Aorta (tissue), 5 donors: ENCODE data around the gene TEKTIP1. TPM values are rescaled to one million over a fixed set of nuclear protein-coding genes. Genes with fewer than 3 reads are reported as not detected.
A peak's percentile ranks its signal among the peaks of the same experiment; 100 is the strongest.
"Not testable (repeated sequence)": the region's sequence is repeated elsewhere in the genome, so short reads cannot be mapped to it uniquely, and the experiment has no call there.

ENCODE experiments used
- ATAC-seq: fragments of 200-7000 bp; cut with Tn5 transposase; one replicate; pipeline ENCODE4 v1.9.1; 2022; ENCODE audit warnings: moderate library complexity; ENCODE audit not compliant: low FRiP score
- DNase-seq, 2 donors: peaks; one replicate each; pipeline ENCODE4 v3.0.0-alpha.2; 2020
- H3K27ac ChIP-seq, 2 donors: one replicate each; pipeline ENCODE4 v1.5.1; 2013; ENCODE audit warnings: low read length in 2 of 2, mild to moderate bottlenecking in 2 of 2, moderate library complexity in 2 of 2, control low read depth in 1 of 2, inconsistent platforms in 1 of 2, low read depth in 1 of 2
- H3K27me3 ChIP-seq, 2 donors: one replicate each; pipeline ENCODE4 v1.6.1; 2013; ENCODE audit warnings: control low read depth in 1 of 2, low read length in 1 of 2, mild to moderate bottlenecking in 1 of 2, moderate library complexity in 1 of 2; ENCODE audit not compliant: insufficient read depth in 2 of 2, control insufficient read depth in 1 of 2
- H3K36me3 ChIP-seq, 2 donors: one replicate each; pipeline ENCODE4 v1.6.1; 2013; ENCODE audit warnings: control low read depth in 1 of 2, low read length in 1 of 2, mild to moderate bottlenecking in 1 of 2; ENCODE audit not compliant: insufficient read depth in 2 of 2, control insufficient read depth in 1 of 2
- H3K4me1 ChIP-seq, 2 donors: one replicate each; pipeline ENCODE4 v1.6.1; 2013; ENCODE audit warnings: low read length in 2 of 2, control low read depth in 1 of 2, mild to moderate bottlenecking in 1 of 2, moderate library complexity in 1 of 2; ENCODE audit not compliant: insufficient read depth in 2 of 2, control insufficient read depth in 1 of 2
- H3K4me3 ChIP-seq, 2 donors: one replicate each; pipeline ENCODE4 v1.5.1; 2013; ENCODE audit warnings: low read length in 2 of 2, control low read depth in 1 of 2, mild to moderate bottlenecking in 1 of 2
- H3K9me3 ChIP-seq: one replicate; pipeline ENCODE4 v1.6.1; 2013; ENCODE audit warnings: mild to moderate bottlenecking, low read length; ENCODE audit not compliant: control insufficient read depth
- WGBS, 2 donors: extraction: QIAGEN DNeasy Blood & Tissue Kit; methylation state at CpG; one replicate each; pipeline ENCODE4 v1.1.7; 2013; 5-methylcytosine and 5-hydroxymethylcytosine counted together
- intact Hi-C, 2 donors: fragments of 100-400 bp; cut with DNase I; formaldehyde crosslinking; loops; one replicate each; pipeline versions ENCODE4 v1.14.2 to v1.15.0; 2022
- polyA plus RNA-seq, 2 donors: library from polyadenylated mRNA; stranded (reverse); fragments of 200-250 nt; gene quantifications; one replicate each; pipeline ENCODE4 v1.2.3, GENCODE V29; 2013
- total RNA-seq, 2 donors: library from RNA; stranded (reverse); fragmentation: NEBNext Ultra II Directional; extraction: Animal tissue kit (Norgen Biotek cat#: 25700); gene quantifications; one replicate each; pipeline ENCODE4 v1.2.1, GENCODE V29; 2021
- donor health status: healthy with polysubstance abuse.
- donor health status: Bipolar disorder and iron deficiency.
- donor health status: DM: no; HTN: no; CAD: no.
- donor health status: DM: no; HTN: no; CAD: no.
- donor health status: DM: yes; HTN: yes; CAD: no.

Gene TEKTIP1
- total and polyA plus RNA-seq, 4 donors, result 0.46 to 2.4 (median 1.8) TPM; not detected in 1

DNA sequence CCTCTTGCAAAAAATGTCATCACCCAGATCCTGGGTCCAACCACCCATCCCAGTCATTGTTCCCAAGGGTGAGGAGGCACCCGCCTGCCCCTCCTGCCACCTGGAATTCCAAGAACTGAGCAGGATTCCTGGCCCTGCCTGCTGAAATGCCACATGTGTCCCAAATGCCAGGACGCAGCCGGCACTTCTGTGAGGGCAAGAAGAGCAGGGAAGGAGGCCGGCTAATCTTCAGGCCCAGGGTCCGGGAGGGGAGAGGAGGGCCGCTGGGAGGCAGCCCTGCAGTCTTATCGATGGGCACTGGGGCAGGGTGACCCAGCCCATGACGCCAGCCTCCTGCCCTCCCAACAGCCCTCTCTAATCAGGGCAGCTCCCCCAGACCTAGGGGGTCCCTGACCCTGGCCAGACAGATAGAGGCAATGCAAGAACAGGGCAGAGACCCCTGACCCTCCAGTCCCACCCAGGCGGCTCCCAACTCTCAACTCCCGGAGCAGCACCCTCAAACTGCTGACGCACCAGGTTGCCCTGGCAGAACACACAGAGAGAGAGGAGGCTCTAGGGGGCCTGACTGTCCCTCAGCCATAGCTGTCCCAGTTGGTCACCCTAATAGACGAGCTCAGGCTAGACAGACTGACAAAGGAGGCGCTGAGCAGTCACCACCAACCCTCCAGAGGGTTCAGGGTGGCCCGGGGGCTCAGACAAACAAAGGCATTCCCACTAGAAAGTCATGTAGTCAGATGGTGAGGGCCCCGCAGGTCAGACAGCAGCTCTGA, 16.9 kb downstream of the TEKTIP1 start:
- Histone ChIP-seq H3K4me1 (no peaks in the 10 kb centered on the region), H3K9me3 (no peaks in the 10 kb centered on the region), H3K36me3 (no peaks in the 10 kb centered on the region), H3K4me3 (no peak overlapping the region), H3K27ac (no peak overlapping the region), H3K27me3 (no peaks in the 10 kb centered on the region)
- no peak for DNase-seq
- intact Hi-C loops, result no loop called here
- no peak for ATAC-seq
- 72 to 75% methylated on average over 14 to 15 of the region's 15 CpGs for WGBS, 2 donors

DNA sequence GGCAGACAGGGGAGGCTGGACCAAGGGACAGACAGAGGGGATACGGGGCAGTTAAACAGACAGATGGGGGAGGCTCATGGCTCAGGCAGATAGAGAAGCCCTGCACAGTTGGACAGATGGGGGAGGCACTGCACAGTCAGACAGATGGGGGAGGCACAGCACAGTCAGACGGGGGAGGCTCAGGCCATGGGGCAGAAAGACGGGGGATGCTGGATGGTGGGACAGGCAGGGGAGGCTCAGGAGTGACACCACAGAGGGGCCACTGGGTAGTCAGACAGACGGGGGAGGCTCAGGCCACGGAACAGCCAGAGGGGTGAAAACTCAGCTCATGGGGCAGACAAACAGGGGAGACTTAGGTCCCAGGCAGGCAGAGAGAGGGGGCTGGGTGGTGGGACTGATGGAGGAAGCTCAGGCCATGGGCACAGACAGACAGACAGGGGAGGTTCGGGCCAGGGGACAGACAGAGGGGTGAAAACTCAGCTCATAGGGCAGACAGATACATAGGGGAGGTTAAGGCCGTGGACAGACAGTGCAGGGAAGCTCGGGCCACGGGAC, 17.5 kb downstream of the TEKTIP1 start:
- no peak overlapping the region for H3K27ac ChIP-seq
- H3K4me1 ChIP-seq, result no peaks in the 10 kb centered on the region
- DNase-seq (no peak), ATAC-seq (peak; percentile 3)
- intact Hi-C loops, result no loop called here
- WGBS, 2 donors, result 28 to 30% methylated on average over 9 of the region's 9 CpGs
- no peaks in the 10 kb centered on the region for H3K36me3 ChIP-seq
- H3K4me3 ChIP-seq, result peak overlapping the region; percentile 83 to 91
- H3K9me3 ChIP-seq, result no peaks in the 10 kb centered on the region
- no peaks in the 10 kb centered on the region for H3K27me3 ChIP-seq

DNA sequence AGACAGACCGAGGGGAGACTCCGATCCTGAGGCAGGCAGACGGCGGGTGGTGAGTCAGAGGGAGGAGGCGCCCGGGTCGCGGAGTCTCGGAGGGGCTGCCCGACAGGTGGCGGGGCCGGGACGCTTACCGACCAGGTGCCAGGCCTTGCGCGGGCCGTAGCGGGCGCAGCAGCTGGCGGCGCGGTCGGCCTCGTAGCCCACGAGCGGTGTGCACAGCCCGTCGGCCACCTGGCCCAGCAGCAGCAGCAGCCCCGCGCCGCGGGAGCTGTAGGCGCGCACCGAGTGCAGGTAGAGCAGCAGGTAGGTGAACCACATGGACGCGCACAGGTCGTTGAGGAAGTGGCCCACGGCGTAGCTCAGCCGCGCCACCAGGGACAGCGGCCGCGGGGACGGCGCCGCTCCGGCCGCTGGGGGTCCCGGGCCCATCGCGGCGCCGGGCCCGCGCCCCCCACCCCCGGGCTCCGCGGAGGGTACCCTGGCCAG, 18.0 kb downstream of the TEKTIP1 start:
- Histone ChIP-seq H3K27me3 (no peaks in the 10 kb centered on the region), H3K36me3 (no peaks in the 10 kb centered on the region), H3K4me3 (peak overlapping the region; percentile 83 to 91), H3K27ac (no peak overlapping the region), H3K9me3 (no peaks in the 10 kb centered on the region), H3K4me1 (no peaks in the 10 kb centered on the region)
- intact Hi-C loops, result loop anchor here in 1 of 2 donors (1.0 kb wide), 1 partner anchor 15 kb away; the partner anchor contains the start of gene HMG20B
- DNase-seq (no peak), ATAC-seq (no peak)
- 0 to 1% methylated on average over 36 to 60 of the region's 60 CpGs for WGBS, 2 donors

DNA sequence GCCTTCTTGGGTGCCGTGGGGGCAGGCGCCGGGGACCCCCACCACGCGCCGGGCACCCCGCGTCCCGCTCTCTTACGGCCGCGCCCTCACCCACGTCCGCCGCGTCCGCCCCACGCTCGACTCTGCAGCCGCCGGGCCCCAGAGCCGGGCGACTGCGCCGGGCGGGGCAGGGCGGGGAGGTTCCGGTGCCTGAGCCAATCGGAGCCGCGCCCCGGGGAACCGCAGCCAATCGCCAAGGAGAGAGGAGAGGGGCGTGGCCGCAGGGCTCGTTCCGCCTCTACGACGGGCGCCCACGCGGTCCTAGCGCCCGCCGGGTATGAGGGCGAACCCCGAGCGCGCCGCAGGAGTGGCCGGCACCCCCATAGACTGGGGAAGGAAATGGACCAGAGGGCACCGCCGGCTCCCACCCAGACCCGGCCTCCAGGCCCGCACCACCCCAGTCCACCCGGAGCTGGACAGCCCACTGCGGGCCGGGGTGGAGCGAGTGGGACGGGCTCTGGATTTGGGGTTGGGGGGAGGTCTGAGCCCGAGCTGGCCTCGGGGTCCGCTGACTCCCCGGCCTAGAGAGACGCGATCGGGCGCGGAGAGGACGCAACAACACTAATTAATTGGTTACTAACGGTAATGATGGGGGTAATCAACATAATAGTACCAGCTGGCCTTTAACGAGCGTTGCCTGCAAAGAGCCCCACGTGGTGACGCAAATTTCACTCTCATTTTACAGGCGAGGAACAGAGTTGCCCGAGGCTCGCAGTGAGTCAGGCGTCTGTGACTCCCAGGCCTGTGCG, 18.7 kb downstream of the TEKTIP1 start, which contains the start of gene MFSD12:
MFSD12 (minus strand) TSS at position 126 of the 788 bp plus-strand sequence. CDS start 183 bp downstream, outside the sequence.
- Histone ChIP-seq H3K9me3 (no peaks in the 10 kb centered on the region), H3K4me3 (peak within 1 kb of the TSS; percentile 83 to 91), H3K27ac (no peak within 1 kb of the TSS), H3K36me3 (no peaks in the 10 kb centered on the region), H3K4me1 (no peaks in the 10 kb centered on the region), H3K27me3 (no peaks in the 10 kb centered on the region)
- 1% methylated on average over 49 to 81 of the region's 81 CpGs for WGBS, 2 donors
- DNase-seq (peak; percentile 97 to 98), ATAC-seq (peak; percentile 99)
- intact Hi-C loops, result loop anchor here in 1 of 2 donors (1.0 kb wide), 1 partner anchor 15 kb away; the partner anchor contains the start of gene HMG20B

DNA sequence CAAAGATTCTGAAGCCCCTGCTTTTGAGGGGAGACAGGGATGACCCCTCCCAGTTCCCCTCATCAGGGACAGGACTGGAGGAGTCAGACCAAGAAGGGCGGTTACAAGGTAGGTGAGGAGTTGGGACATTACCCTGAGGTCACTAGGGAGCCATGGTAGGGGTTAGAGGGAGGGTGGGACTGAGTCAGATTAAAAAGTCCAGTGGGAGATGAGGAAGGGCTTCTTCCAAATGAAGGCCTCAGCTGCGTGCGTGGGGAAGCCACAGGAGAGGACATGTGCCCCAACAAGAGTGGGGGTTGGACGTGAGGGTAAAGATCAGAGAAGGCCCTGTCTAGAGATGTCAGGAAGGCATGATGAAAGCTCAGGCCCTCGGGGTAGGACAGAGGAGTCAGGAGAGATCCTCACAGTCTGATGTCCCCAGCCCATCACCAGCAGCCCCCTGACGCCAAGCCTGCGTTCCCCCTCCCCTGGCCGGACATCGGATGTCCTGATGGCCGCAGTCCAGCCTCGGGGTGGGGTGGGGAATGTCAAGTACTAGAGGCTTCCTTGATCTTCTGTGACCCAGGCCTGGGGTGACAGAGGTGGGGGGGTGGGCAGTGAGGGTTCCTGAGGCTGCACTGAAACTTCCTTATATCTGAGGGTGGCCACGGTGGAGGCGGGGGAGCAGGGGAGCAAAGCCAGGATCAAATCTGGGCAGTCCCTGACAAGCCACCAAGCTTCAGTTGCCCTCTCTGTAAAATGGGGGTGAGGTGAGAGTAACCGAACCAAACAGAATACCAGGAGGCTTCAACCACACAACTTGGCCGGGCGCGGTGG, 24.9 kb downstream of the TEKTIP1 start:
- Histone ChIP-seq H3K27me3 (no peaks in the 10 kb centered on the region), H3K27ac (no peak overlapping the region), H3K9me3 (no peaks in the 10 kb centered on the region), H3K36me3 (no peaks in the 10 kb centered on the region), H3K4me3 (no peak overlapping the region), H3K4me1 (no peaks in the 10 kb centered on the region)
- 82 to 89% methylated on average over 17 of the region's 17 CpGs for WGBS, 2 donors
- intact Hi-C loops, result no loop called here
- ATAC-seq, result no peak
- no peak for DNase-seq

DNA sequence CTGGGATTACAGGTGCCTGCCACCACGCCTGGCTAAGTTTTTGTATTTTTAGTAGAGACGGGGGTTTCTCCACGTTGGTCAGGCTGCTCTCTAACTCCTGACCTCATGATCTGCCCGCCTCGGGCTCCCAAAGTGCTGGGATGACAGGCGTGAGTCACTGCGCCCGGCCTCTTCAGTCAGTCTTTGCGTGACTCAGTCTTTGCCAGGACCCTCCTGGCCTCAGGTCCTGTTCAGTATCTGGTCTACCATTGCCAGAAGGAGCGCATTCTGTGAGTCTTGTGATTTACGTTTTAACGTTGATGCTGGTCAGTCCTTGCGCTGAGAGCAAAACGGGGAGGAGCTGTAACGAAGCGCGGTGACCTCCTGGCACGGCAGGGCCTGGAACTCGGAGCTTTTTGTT, 26.2 kb downstream of the TEKTIP1 start:
- H3K36me3 ChIP-seq, result no peaks in the 10 kb centered on the region
- H3K27me3 ChIP-seq, result no peaks in the 10 kb centered on the region
- H3K9me3 ChIP-seq, result no peaks in the 10 kb centered on the region
- intact Hi-C loops, result no loop called here
- WGBS, 2 donors, result 73 to 85% methylated on average over 19 of the region's 19 CpGs
- no peak for DNase-seq
- ATAC-seq, result no peak
- H3K4me3 ChIP-seq, result no peak overlapping the region
- no peak overlapping the region for H3K27ac ChIP-seq
- H3K4me1 ChIP-seq, result no peaks in the 10 kb centered on the region

DNA sequence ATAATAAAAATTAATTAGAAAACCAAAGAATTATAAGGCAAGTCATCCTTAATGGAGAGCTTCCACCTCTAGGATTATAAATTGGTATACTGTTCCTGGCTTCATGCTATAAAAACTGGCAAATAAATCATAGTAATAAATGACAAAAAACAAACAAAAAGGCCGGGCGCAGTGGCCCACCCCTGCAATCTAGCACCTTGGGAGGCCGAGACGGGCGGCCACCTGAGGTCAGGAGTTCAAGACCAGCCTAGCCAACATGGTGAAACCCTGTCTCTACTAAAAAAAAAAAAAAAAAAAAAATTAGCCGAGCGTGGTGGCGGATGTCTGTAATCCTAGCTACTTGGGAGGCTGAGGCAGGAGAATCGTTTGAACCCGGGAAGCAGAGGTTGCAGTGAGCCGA, 31.1 kb downstream of the TEKTIP1 start:
- not testable (repeated sequence) for H3K4me1 ChIP-seq, H3K9me3 ChIP-seq, H3K27me3 ChIP-seq, H3K36me3 ChIP-seq, DNase-seq, H3K27ac ChIP-seq, ATAC-seq, H3K4me3 ChIP-seq
- whole genome bisulfite sequencing, 2 donors, result 82 to 83% methylated on average over 11 of the region's 11 CpGs
- intact Hi-C loops, result loop anchor here in 1 of 2 donors (5.0 kb wide), 1 partner anchor 37 kb away; the partner anchor contains the start of gene TBXA2R

DNA sequence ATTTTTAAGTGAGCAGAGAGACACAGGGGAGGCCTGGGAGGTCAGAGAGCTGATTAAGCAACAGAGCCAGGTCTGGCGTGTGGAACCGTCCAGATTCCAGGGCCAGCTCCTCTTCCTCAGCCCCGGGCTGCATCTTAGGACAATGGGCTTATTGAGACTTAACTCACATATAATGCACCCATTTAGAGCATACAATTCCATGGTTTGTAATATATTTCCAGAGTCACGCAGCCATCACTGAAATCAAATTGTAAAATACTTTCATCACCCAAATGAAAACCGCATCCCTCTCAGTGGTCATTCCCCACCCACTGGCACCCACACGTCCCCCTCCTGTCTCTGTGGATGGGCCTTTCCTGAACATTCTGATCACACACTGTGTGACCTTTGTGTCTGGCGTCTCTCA, 31.6 kb downstream of the TEKTIP1 start:
- no peaks in the 10 kb centered on the region for H3K9me3 ChIP-seq
- DNase-seq (no peak), ATAC-seq (no peak)
- H3K4me3 ChIP-seq, result no peak overlapping the region
- no peaks in the 10 kb centered on the region for H3K27me3 ChIP-seq
- H3K27ac ChIP-seq, result no peak overlapping the region
- H3K36me3 ChIP-seq, result no peaks in the 10 kb centered on the region
- intact Hi-C loops, result loop anchor here in 1 of 2 donors (5.0 kb wide), 1 partner anchor 37 kb away; the partner anchor contains the start of gene TBXA2R
- no peaks in the 10 kb centered on the region for H3K4me1 ChIP-seq
- WGBS, 2 donors, result 80 to 86% methylated on average over 7 of the region's 7 CpGs
